KBM-7 (cell line): ENCODE measurements around the gene SMIM23.
A peak's percentile ranks its signal among the peaks of the same experiment; 100 is the strongest.
"Not testable (repeated sequence)": the region's sequence is repeated elsewhere in the genome, so short reads cannot be mapped to it uniquely, and the experiment has no call there.

Experiments
- DNase-seq: peaks from one replicate; pipeline ENCODE4 v3.0.0-alpha.2; 2015
- in situ Hi-C: fragments of 300-500 bp; cut with MboI; formaldehyde crosslinking; loops from 2 replicates; pipeline ENCODE4 v1.14.3; 2020; ENCODE audit warnings: low sequenced_read_pairs, low pct_unique_long_range_greater_than_20kb, mixed read lengths

SMIM23 gene

DNA sequence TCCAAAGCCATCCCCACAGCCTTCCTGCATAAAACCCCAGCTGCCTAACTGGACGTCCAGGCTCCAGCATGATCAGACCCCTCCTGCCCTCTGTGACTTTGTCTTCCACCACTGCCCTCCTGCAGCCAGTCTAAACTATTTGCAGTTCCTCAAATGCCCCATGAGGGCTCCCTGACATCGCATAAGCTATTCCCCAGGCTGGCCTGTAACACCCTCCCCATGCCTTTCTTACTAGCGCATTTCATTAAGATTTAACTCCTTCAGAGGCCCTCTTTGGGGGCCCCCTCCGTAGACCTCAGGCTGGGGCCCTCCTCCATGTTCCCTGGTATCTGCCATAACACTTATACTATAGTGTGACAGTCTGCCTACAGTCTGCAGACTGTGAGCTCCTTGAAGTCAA lies 15.5 kb upstream of the SMIM23 start:
- in situ Hi-C loops: no loop called here
- no peak for DNase-seq

DNA sequence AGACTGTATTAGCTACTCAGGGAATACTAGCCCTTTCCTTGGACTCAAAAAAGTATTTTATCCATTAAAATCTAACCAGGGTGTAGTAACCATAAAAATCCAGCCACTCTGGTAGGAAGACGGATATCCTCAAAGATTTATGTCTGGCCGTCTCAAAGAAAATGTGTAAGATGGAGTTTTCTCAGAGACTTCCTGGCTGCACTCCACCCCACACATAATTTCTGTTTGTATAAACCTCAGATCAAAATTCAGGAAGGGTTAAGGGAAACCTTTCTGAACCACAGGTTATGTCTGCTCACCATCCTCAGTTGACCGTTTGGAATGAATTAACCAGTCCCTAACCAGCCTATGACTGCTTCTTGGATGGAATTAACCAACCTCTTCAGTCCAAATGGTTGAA lies 13.8 kb upstream of the SMIM23 start:
- in situ Hi-C loops: no loop called here
- no peak for DNase-seq

DNA sequence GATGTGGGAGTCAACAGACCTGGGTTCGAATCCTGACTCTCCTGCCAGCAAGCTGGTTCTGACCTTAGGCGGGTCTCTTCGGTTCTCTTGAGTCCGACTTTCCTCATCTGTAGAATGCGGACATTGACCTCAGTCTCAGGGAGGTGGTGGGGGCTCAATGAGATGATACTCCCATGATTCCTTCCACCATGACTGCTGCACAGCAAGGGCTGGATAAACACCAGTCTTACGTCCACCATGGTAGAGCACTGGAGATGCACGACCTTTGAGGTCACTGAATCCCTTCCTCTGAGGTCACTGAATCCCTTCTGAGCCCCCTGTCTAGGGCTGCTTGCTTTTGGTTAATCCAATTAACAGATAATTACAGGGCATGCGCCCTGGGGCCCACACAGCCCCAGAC lies 12.5 kb upstream of the SMIM23 start:
- in situ Hi-C loops: no loop called here

DNA sequence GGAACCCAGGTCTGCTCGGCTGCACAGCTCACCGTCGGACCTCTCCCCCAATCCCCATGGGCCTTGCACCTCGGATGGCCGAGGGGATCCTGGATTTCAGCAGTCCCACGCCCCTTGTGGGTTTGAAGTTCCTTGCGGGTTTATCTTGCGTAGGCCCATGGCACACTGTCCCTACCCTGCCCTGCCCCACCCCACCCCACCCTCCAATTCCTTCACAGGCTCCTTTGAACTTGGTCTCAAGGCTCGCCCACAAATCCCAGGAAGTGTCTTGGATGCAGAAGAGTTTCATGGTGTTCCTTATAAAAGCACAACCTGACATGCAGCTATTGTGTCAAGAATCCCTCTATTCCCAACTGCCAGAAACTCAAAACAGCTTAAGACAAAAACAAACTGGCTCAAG lies 11.2 kb upstream of the SMIM23 start:
- in situ Hi-C loops: no loop called here
- no peak for DNase-seq

More for the DNA sequence above, 12.5 kb upstream of the SMIM23 start:
- DNase-seq: no peak

DNA sequence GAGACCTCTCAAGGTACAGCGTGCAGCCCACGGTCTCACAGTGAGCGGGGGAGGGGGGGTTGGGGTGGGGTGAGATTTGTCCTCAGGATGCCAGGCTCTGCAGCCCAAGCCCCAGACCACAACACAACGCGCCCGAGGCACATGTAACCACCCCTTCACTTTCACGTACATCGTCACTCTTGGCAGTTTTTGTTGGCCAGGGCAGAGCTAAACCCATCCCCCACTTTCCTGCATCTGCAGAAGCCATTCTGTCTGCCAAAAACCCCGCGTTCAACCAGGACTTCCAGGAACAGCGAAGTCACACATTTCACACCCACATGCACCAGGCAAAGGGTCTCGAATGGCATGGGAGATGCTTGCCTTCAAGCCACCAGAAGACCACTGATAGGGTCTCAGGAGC lies 9.4 kb upstream of the SMIM23 start:
- in situ Hi-C loops: no loop called here
- no peak for DNase-seq

DNA sequence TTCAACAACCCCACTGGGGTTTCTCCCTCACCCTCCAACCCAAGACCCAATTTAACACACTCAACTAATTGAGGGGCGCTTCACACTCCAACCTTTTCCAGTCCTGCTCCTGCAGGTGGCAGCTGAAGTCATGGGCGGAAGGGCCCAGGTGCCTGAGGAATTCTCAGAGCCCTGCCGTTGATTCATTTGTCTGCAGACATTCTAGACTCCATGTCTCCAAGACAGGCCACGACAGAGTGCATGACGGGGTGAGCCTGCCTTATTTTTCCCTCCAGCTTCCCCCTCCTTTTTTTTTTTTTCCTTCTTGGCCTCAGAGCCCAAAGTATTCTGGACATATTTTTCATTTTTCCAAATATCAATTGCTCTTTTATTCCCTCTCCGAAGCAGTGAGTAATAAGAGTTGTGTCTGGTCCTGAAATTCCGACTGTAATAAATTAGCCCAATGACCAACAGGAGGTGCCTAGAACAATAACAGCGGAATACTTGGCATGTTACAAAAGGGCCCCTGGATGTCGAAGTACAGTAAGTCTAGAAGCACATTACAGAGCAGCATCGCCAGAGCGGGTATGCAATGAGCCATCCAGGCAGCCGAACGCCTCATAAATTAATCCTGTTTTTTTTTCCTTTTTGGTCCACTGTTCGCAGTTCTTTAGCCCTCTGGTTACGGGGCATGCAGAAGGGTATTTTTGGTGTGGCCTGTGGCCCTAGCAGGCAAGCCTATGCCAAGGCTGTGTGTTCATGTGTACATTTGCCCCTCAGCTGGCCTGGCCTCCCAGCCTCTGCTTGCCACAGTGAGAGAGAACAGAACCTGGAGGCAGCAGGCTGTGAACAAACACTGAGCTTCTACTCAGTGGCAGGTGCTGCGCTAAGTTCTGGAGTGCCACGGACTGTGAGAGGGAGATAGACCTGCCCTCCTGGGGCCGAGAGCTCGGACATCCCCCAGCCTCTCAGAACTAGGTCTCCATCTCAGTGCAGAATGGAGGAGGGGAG lies 8.6 kb upstream of the SMIM23 start:
- no peak for DNase-seq
- in situ Hi-C loops: no loop called here

DNA sequence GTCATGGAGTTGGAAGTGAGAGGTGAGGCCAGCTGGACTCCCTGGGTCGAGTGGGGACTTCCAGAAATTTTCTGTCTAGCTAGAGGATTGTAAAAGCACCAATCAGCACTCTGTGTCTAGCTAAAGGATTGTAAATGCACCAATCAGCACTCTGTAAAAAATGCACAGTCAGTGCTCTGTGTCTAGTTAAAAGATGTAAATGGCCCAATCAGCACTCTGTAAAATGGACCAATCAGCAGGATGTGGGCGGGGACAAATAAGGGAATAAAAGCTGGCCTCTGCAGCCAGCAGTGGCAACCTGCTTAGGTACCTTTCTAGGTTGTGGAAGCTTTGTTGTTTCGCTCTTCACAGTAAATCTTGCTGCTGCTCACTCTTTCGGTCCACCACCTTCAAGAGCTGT lies 3.9 kb upstream of the SMIM23 start:
- in situ Hi-C loops, DNase-seq: not testable (repeated sequence)

DNA sequence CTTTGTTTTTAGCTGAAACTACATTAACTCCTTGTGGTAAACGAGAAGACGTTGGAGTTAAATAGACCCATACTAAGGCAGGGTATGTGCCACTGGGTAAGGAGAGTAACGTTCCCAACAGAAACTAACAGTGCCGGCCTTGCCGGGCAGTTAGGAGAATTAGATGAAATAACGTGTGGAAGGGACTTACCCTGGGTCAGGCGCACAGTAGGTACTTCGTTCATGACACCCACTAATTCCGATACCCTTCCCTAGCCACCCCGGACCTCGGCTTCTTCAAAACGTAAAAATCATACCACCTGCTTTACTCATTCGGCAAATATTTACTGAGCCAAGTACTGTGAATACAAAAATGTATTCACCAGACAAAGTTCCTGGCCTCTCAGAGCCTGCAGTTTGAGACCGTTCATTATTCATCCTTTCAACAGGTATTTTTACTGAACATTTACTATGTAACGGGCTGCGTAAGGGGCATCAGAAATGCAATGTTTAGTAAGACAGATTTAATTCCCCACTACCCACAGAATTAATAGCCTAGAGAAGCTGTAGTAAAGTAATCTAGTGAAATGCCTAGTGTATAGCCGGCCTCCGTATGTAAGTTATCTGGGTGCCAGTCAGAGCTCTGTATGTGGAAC lies 3.2 kb upstream of the SMIM23 start:
- in situ Hi-C loops: no loop called here
- DNase-seq: no peak

DNA sequence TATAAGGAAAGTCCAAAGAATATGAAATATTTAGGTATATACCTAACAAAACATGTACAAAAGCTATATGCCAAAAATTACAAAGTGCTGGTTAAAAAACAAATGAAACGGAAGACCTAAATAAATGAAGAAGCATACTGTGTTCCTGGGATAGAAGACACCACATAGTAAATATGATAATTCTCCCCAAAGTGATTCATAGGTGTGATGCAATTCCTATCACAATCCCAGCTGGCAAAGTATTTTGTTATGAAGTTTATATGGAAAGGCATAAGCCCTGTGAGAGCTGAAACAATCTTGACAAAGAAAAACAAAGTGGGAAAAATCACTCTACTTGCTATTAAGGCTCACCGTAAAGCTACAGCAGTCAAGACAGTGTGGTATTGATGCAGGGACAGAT lies 2.6 kb upstream of the SMIM23 start:
- in situ Hi-C loops: no loop called here
- no peak for DNase-seq

DNA sequence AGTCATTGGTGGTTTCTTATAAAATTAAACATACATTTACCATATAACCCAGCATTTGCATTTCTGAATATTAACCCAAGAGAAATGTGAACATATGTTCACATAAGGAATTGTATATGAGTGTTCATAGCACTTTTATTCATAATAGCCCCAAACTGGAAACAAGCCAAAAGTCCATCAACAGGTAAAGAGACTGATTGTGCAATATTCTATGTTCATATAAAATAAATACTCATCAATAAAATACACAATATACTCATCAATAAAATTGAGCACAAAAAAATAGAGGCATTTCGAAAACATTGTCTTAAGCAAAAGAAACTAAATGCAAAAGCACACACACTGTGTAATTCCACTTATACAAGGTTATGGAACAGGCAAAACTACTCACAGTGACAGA lies 3.7 kb downstream of the SMIM23 start:
- in situ Hi-C loops: no loop called here
- no peak for DNase-seq

DNA sequence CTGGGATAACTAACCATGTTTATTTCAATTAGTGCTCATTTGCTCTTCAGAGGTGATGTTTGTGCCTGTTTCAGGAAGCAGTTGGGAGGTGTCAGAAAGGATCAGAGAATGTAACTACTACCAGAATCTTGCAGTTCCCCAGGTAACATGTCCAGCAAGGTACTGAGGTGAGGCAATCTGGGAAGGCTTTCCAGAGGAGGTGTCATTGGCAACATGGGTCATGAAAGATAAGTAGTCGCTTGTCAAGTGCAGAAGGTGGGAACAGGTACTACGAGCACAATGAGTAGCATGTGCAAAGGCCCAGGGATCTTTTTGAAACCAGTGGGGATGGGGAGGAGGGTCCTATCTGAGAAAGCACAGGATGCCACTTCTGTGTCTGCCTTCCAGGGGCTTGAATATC lies 4.8 kb downstream of the SMIM23 start:
- in situ Hi-C loops: no loop called here

DNA sequence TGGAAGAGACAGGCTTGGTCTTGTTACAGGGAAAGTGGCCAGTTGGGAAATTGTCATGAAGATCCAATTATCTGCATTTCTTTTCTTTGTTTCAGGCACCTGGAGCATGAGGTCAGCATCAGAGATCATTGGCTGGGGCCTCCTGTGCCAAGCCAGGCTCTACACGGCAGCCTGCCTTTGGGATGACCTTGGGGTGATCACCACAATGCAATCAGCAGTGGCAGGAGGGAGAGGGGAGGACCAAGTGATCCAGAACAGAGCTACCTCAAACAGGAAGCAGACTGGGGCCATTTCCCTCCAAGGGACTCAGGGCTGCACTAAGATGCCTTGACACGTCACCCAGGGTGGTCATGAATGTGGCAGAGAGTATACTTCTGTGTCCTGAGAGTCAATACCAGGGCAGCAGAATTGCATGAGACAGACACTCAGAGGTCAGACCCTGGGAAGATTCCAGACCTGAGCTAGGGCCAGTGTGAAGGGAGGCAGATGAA lies 8.9 kb downstream of the SMIM23 start:
- peak; percentile 12 for DNase-seq
- in situ Hi-C loops: no loop called here

More for the DNA sequence above, 4.8 kb downstream of the SMIM23 start:
- no peak for DNase-seq

DNA sequence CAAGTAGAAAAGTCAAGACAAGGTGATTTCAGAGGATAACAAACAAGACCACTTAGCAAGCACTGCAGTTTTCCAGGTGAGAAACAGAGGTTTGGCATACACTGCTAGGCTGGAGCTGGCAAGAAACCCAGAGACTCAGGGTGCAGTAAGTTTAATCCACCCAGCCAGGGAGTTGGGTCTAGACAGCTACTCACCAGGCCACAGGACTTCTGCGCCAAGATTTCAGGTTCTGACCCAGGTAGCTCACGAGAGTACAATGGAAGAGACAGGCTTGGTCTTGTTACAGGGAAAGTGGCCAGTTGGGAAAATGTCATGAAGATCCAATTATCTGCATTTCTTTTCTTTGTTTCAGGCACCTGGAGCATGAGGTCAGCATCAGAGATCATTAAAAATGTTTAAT lies 9.8 kb downstream of the SMIM23 start:
- no peak for DNase-seq
- in situ Hi-C loops: no loop called here

DNA sequence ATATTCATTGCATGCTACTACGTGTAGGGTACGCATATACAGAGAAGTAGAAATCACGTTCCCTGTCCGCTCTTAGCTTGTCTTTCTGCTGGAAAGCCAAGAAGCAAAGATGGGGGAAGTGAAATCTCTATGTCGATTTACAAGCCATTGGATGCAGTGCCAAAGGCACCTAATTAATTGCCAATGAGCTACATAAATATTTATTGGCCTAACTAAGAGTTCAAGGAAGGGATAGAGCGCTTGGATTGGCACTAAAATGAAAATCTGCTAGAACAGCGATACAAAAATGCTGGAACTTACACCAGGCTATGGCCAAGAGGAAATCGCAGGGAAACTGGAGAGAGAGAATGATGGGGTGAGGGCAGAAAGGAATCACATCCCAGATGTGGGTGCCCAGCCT lies 10.8 kb downstream of the SMIM23 start:
- no peak for DNase-seq
- in situ Hi-C loops: no loop called here

DNA sequence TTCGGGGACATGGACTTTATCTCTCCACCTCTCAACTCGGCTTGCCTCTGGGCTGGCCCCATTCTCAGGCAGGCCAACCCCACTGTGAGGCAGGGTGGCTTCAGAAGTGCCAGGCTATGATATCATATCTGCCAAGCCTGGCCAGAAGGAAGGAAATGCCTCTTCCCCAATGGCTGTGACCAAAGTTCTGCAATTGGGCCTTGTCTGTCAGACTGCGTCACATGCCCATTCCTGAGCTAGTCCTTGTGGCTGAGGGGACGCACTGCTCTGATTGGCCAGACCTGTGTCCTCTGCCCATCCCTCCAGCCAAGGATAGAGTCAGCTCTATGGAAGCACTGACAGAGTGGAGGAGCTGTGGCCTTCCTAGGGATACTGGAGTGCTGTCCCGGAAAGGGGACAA lies 11.9 kb downstream of the SMIM23 start:
- DNase-seq: no peak
- in situ Hi-C loops: no loop called here

DNA sequence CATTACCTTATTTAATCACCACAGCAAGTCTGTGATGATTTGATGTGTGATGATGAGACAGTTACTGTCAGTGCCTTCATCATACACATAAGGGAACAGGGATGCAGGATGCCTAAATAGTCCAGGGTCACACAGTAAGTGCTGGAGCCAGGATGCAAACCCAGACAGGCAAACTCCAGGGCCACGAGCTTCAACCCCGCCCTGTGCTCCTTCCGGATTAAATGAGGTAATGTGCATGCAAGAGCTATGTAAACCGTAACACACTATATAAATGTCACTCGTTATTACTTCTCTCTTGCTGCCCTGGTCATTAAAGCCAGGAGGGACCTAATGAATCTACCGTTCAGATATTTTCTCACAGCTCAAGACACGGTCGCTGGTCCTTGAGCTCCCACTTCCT lies 12.8 kb downstream of the SMIM23 start:
- in situ Hi-C loops: no loop called here
- DNase-seq: no peak

DNA sequence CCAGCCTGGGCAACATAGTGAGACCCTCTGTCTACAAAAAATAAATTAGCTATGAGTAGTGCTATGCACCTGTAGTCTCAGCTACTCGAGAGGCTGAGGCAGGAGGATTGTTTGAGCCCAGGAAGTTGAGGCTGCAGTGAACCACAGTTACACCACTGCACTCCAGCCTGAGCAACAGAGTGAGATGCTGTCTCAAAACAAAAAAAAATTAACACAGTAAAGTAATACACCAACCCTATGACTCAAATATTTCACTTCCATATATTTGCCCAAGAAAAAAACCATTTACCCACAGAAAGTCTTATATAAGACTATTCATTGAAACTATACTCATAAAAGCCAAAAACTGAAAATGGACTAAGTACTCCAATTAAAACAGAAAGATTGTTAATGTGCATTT lies 16.2 kb downstream of the SMIM23 start:
- in situ Hi-C loops: no loop called here
- no peak for DNase-seq

DNA sequence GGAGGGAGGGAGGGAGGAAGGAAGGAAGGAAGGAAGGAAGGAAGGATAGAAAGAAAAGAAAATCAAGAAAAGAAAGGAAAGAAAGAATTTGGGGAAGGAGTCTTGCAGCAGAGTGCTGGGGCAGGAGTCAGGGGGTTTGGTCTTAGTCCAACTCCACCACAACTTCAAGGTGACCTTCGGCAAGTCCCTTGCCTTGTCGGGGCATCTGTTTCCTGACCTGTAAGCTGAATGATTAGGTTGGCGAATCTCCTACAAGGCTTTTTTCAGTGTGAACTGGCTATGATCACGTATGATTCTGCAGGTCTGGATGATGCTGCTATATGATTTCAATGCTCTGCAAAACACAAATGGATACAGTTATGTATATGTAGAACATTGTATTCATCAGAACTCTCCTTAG lies 20.1 kb downstream of the SMIM23 start:
- in situ Hi-C loops: no loop called here
- DNase-seq: no peak

DNA sequence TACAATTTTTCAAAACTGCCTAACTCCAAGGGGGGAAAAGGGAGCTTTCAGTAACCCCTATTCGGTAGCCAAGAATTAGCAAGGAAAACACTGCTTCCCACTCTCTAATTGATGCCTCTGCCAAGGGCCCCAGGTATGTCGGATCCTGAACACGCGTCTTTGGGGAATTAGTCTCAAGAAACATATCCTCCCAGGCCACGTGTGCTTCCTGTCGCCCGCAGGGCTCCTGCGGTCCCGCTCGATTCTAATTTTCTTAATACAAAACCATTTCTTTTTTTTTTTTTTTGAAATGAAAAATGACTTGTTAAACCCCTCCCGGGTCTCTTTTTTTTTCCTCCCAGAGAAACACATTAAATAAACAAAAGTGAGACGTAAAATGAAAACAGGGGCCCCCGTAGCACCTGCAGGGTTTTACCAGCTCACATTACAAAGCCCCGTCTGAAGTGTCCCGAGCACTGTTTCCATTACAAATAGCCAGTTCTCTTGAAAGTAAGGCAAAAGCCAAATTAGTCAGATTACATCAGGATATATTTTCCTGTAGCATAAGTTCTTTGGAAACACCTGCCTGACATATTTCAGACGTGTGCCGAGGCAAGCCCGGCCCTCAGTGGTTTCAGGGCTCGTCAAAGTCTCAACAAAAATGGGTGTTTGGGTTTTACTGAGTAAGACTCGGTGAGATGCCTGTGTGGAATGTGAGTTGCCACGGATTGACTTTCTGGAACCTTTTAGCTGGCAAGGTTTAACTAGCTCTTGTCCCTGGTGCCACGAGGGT lies 21.5 kb downstream of the SMIM23 start:
- DNase-seq: no peak
- in situ Hi-C loops: no loop called here

DNA sequence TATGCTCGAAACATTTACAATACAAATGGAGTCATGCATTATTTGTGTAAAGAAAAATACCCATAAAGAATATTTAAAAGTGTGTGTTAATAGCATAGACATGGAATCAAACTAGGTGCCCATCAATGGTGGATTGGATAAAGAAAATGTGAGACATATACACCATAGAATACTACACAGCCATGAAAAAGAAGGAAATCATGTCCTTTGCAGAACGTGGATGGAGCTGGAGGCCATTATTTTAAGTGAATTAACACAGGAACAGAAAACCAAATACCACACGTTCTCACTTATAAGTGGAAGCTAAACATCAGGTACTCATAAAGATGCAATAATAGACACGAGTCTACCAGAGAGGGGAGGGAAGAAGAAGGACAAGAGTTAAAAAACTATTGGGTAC lies 22.8 kb downstream of the SMIM23 start:
- no peak for DNase-seq
- in situ Hi-C loops: no loop called here
